Hematopoietic multipotent progenitor cell (in vitro differentiated cells): ENCODE measurements around the gene SLC6A7. TPM values are rescaled to one million over a fixed set of nuclear protein-coding genes. Genes with fewer than 3 reads are reported as not detected.

ENCODE experiments used
- DNase-seq, 3 donors: peaks; one replicate each; pipeline ENCODE4 v3.0.0-alpha.2; 2011 to 2015; ENCODE audit warnings: low read depth in 2 of 3, low spot score in 2 of 3
- total RNA-seq: library from RNA; depleted of rRNA; stranded (reverse); fragments of >200 nt; gene quantifications from one replicate; pipeline ENCODE4 v1.2.3, GENCODE V29; 2012

The SLC6A7 gene
- total RNA-seq, 1 donor = under 0.01 TPM

- no peak for DNase-seq
Measured at GRCh38 chr5:150188146-150188842, 1.6 kb upstream of the SLC6A7 start.

DNA sequence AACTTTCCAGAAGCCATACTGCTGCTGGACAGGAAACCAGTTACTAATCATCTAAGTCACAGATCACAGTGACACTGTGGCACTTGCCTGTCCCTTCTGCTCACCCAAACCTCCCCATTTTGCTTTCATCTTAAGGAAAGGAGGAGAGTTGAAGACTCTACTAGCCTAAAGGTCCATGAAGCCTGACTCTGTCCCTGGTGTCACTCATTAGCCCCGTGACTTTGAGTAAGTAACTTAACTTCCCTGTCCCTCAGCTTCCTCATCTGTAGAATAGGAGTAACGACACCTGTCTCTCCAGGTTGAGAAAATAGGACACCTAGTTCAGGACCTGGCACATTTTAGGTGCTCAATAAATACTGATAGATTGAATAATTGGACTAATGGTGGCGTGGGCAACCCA is 536 bp upstream of the SLC6A7 start:
- DNase-seq = peak in 1 of 3 donors; percentile 33

DNA sequence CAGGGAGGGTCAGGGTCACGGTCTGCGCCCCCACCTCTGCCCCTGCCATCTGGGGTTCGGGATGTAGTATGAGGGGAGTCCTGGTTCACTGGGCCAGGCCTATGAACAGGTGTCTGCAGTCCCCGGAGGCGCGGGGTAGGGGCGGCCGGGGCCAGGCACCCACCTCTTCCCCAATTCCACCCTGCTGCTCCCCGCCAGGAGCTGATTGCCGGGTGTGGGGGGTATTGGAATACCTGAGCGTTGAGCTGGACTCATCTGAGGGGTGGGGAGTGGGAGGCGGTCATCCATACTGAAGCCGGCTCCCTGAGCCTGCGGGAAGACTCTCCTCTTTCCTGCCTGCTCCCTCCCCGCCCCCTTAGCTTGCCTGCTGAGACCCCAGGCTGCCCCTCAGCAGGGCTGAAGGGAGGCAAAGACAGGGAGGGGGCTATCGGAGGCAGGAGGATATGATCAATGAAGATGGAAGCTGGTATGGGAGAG is 679 bp downstream of the SLC6A7 start:
- no peak for DNase-seq

DNA sequence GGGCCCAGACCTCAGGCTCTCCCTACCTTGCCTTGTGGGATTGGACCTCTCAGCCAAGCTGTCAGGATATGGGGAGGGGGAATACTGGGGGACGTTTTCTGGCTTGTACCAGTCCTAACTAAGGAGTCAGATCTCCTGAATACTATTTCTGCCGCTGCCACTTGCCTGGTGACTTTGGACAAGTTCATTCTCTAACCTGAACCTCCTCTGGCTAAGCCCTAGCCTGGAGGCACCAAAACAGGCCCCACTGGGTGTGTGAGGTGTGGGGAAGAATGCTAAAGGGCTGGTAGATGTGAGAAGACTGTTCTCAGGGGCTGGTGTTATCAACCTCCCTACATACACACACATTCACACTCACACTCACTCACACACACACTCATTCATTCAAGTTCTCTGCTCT is 1.1 kb downstream of the SLC6A7 start:
- no peak for DNase-seq

GRCh38 chr5:150192462-150192861 is 2.6 kb downstream of the SLC6A7 start:
- no peak for DNase-seq

DNA sequence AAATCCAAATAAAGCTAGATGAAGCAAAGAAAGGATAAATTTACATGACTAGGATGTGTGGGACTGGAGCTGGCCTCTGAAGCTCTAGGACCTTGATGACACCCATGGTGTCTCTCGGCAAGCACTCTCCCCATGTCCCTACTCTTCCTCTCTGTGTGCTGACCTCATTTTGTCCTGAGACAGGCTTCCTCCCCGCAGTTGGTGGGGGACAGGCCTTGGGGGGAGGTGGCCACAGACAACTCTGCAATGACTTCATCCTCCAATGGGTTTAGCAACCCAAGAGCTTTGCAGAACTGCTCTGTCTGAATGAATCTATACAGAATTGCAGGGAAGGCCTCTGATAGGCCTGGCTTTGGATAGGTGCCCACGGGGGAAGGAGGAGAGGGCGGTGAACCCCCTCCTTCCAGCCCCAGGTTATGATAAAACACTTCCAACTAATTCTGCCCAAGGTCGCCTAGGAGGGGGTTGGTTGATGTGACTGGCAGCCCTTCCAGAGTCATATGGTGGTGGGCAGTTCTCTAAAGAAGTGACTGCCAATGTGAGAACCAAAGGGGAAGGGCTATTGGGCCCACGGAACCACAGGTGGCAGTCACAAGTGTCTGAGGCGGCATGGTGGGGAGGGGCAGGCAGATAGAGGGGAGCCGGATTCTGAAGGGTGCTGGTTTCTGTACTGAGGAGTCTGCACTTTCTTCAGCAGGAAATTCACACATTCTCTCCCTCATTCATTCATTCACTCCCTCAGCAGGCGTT is 6.0 kb downstream of the SLC6A7 start:
- no peak for DNase-seq

GRCh38 chr5:150196514-150196913 is 6.7 kb downstream of the SLC6A7 start:
- no peak for DNase-seq

DNA sequence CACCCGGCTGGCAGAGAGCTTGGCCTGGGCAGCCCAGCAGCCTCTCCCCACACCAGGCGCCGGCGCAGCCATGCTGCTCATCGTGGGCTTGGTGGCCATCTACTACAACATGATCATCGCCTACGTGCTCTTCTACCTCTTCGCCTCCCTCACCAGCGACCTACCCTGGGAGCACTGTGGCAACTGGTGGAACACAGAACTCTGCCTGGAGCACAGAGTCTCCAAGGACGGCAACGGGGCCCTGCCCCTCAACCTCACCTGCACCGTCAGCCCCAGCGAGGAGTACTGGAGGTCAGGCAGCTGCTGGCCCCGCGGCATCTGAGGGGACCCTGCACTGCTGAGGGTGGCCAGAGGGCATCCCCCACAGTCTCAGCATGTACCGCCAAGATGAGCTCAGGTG is 7.1 kb downstream of the SLC6A7 start:
- DNase-seq = no peak

GRCh38 chr5:150197476-150197875 is 7.6 kb downstream of the SLC6A7 start:
- DNase-seq = no peak

- DNase-seq = no peak
Measured at GRCh38 chr5:150202501-150202900, 12.6 kb downstream of the SLC6A7 start.

GRCh38 chr5:150203832-150204589 is 14.1 kb downstream of the SLC6A7 start:
- no peak for DNase-seq

DNA sequence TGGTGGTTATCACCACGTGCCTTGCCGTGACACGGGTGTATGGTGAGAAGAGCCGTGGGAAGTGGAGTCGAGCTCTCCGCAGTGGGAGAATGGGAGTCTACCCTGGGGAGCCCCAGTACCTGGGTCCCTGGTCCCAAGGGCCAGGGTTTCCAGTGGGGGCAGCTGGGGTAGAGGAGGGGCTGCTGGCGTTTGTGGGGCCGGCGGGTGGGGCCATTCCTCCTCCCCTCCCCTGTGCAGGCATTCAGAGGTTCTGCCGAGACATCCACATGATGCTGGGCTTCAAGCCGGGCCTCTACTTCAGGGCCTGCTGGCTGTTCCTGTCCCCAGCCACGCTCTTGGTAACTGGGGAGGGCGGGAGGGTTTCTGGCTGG is 14.7 kb downstream of the SLC6A7 start:
- DNase-seq = no peak

DNA sequence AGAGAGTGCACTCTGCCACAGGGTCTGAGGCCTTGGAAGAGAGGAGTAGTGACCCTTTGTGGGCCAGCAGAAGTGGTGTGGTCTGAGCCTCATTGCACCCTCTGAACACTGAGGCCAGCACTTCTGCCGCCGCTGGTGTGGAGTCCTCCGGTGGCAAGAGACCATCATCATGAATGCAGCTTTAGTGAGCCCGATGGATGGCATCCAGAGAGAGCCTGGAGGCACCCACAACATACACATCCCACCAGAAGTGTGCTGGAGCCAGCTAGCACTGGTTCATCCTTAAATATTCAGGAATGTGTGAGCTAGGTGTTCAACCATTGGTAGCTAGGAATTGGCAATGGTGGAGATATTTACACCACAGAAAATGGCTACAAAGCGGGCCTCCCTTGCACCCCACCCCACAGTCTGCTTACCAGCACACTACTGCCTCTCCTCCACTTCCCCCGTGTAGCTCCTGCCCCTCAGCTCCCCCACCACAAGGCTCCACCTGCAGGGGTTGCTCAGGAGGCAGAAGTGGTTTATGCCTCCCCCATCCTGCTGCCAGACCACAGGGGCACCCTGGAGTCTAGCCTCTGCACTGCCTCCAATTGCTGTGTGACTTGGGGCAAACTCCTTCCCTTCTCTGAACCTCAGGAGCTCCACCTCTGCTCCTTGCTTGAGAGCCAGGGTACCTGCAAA is 16.4 kb downstream of the SLC6A7 start:
- peak in 1 of 3 donors; percentile 58 for DNase-seq

- DNase-seq = no peak
Measured at GRCh38 chr5:150206779-150207115, 16.9 kb downstream of the SLC6A7 start.

GRCh38 chr5:150208187-150209098 is 18.6 kb downstream of the SLC6A7 start:
- DNase-seq = no peak

DNA sequence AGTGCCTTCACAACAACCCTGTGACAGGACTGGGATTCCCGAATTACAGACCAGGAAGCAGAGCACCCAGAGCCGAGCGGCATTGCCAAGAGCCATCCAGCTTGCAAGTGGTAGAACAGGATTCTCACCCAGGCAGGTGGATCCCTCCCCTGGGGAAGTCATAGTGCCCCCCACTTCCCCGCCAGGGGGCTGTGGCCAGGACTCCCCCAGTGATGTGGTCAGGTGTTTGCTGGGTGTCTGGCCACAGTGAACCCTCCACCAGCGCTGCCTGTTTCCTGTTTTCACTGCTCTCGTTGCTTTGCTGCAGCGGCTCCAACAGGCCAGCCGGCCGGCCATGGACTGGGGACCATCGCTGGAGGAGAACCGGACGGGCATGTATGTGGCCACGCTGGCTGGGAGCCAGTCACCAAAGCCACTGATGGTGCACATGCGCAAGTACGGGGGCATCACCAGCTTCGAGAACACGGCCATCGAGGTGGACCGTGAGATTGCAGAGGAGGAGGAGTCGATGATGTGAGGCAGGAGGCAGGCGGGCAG is 19.3 kb downstream of the SLC6A7 start:
- peak in 2 of 3 donors; percentile 62 to 86 for DNase-seq

DNA sequence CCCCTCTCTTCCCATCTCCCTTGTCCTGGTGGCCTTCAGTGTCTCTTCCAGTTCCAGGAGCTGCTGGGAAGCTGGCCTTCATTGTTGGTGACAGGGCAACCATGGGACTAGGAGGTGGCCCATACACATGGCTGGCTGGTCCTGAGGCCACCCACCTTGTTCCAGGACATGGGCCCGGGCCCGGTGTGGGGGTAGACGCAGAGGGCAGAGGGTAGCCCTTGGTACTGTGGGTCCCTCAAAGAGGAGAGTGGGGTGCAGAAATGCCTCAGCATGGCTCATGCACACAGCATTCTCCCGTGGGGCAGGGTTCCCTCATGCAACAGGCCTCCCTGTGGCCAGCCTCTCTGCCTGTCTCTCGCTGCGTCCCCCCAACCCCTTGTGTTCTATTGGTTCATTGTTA is 20.8 kb downstream of the SLC6A7 start:
- DNase-seq = no peak

GRCh38 chr5:150211156-150212030 is 21.5 kb downstream of the SLC6A7 start:
- DNase-seq = no peak

DNA sequence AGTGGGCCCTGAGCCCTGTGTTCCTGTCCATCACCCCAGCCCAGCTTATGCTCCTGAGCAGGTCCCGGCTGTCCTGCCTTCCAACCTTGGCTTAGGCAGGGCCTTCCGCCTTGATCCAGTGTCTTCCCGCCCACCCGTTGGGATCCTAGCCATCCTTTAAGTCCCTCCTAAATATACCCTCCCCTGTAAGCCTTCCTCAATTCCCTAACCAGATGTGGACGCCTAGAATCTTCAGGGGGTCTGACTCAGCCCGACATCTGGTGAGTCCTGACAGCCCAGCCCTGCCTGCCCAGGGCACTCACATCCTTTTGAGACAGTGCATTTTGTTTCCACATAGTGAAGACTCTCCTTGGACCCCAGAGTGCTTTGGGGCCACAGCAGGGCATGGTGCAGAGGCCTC is 23.7 kb downstream of the SLC6A7 start:
- DNase-seq = no peak
